Right lung (tissue), 5 donors: Measurements from ENCODE around the gene MPZL2. TPM values are rescaled to one million over a fixed set of nuclear protein-coding genes. Genes with fewer than 3 reads are reported as not detected.

Experiments used
- polyA plus RNA-seq, 5 donors: library from polyadenylated mRNA; unstranded; fragments of 120-200 nt; gene quantifications; one replicate each; pipeline versions ENCODE4 v1.2.1 to v1.2.3, GENCODE V29; 2013; ENCODE audit warnings: inconsistent platforms in 1 of 5, low replicate concordance in 1 of 5; ENCODE audit not compliant: insufficient read length in 5 of 5, insufficient read depth in 1 of 5

MPZL2 gene
- polyA plus RNA-seq, 5 donors: 53.8 to 83.6 (median 70.3) TPM

Other genes with a start within 250 kb of the MPZL2 start
- 1 to 10 TPM; 3.5 to 5.1 (median 4.6) TPM for gene TMPRSS4, start 187.2 kb downstream of the MPZL2 start, polyA plus RNA-seq
- under 1 TPM; 0.27 to 0.65 (median 0.40) TPM for gene SMIM35, start 177.3 kb downstream of the MPZL2 start, polyA plus RNA-seq
- 1 to 10 TPM; 7.0 to 9.1 (median 7.8) TPM for gene SCN4B, start 111.5 kb downstream of the MPZL2 start, polyA plus RNA-seq
- 1 to 10 TPM; 4.0 to 5.7 (median 4.9) TPM for gene SCN2B, start 87.7 kb downstream of the MPZL2 start, polyA plus RNA-seq
- gene JAML, start 39.3 kb downstream of the MPZL2 start, polyA plus RNA-seq: 1 to 10 TPM; 4.5 to 8.4 (median 6.8) TPM
- gene MPZL3, start 11.9 kb downstream of the MPZL2 start, polyA plus RNA-seq: 1 to 10 TPM; 5.5 to 9.2 (median 6.4) TPM
- gene CD3E, start 40.4 kb upstream of the MPZL2 start, polyA plus RNA-seq: 1 to 10 TPM in 4 of 5 donors, under 1 TPM in 1; 0.66 to 2.6 (median 1.5) TPM
- gene CD3D, start 78.4 kb upstream of the MPZL2 start, polyA plus RNA-seq: 1 to 10 TPM in 3 of 5 donors, under 1 TPM in 1, not detected in 1; 0.67 to 1.6 (median 1.2) TPM
- gene CD3G, start 80.0 kb upstream of the MPZL2 start, polyA plus RNA-seq: 1 to 10 TPM in 1 of 5 donors, under 1 TPM in 4; 0.42 to 1.0 (median 0.58) TPM
- gene UBE4A, start 95.3 kb upstream of the MPZL2 start, polyA plus RNA-seq: 10 to 100 TPM; 29.6 to 47.8 (median 44.1) TPM
- 100 to 1,000 TPM; 349 to 500 (median 384) TPM for gene ATP5MG, start 137.3 kb upstream of the MPZL2 start, polyA plus RNA-seq
- gene KMT2A, start 172.2 kb upstream of the MPZL2 start, polyA plus RNA-seq: 10 to 100 TPM; 34.7 to 53.3 (median 49.3) TPM